ENCODE measurements around the gene ITPR1.

The ITPR1 gene

DNA sequence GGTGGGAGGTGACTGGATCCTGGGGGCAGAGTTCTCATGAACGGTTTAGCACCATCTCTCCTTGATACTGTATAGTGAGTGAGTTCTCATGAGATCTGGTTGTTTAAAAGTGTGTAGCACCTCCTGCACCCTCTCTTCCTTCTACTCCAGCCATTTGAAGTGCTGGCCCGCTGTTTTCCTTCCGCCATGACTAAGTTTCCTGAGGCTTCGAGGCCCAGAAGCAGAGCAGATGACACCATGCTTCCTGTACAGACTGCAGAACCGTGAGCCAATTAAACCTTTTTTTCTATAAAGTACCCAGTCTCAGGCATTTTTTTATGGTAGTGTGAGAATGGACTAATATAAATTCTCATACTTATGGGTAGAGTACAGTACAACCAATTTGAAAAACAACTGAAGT is 362.5 kb downstream of the ITPR1 start:
- peak; percentile 87 for DNase-seq (ENCODE audit: low spot score)

DNA sequence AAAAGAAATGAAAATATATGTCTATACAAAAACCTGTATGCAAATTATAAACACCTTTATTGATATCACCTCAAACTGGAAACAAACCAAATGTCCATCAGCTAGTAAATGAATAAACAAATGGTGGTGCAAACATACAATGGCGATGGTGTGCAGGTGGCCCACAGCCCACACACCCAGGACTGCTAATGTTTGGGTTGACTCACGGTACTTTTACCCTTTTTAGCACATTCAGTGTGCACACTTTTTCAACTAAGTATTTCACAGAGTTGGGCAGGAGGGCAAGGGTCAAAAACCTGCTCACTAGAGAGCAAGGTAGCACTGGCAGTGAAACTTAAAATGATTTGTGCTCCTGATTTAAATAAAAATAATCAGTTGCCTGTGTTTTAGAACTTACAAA is 363.0 kb downstream of the ITPR1 start:
- DNase-seq (ENCODE audit: low spot score) = no peak

DNA sequence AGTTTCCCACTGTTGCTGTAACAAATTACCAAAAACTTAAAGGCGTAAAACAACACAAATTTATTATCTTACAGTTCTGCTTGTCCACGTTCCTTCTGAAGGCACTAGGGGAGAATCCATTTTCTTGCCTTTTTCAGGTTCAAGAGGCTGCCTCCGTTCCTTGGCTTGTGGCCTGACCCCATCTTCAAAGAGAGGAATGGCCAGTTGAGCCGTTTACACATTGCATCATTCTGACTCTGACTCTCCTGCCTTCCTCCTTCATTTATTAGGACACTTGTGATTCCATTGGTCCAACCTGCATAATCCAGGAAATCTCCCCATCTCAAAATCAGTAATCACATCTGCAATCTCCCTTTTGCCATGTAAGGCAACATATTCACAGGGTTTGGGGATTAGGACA is 363.4 kb downstream of the ITPR1 start:
- DNase-seq (ENCODE audit: low spot score) = no peak

DNA sequence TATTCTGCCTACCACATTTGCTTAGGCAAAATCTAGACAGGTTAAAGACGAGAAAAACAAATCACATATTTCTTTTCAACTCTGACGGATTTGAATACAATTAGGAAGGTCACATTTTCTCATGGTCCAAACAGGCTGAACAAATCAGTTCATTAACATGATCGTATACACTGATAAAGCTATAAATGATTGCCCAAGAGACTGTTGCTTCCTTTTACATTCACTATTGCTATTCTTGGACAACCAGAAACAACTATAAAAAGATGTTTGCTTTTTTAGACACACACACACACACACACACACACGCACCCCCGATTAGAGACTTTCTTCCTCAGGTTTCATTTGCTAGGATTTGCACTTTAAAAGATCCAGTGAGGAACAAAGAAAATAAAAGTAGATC is 363.8 kb downstream of the ITPR1 start:
- DNase-seq (ENCODE audit: low spot score) = no peak

DNA sequence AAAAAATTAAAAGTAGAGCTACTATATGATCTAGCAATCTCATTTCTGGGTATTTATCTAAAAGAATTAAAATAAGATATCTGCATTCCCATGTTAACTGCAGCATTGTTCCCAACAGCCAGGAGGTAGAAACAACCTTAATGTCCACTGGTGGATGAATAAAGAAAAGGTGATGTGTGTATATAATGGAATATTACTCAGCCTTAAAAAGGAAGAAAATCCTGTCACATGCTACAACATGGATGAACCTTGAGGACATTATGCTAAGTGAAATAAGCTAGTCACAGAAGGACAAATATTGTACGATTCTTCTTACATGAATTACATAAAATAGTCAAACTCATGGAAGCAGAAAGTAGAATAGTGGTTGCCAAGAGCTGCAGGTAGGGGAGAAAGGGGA is 366.6 kb downstream of the ITPR1 start:
- no peak for DNase-seq (ENCODE audit: low spot score)

DNA sequence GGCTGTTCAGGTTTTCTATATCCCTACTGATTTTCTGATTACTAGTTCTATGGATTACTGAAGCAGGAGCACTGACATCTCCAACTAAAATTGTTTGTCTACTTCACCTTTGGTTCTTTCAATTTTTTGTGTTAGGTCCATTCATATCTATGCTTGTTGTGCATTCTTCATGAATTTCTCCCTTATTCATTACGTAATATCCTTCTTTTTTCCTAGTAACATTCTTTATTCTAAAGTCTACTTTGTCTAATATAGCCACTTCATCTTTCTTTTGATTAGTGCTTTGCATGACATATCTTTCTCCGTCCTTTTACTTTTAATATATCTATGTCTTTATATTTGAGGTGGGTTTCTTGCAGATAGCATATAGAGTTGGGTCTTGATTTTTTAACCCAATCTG is 369.8 kb downstream of the ITPR1 start:
- no peak for DNase-seq (ENCODE audit: low spot score)

DNA sequence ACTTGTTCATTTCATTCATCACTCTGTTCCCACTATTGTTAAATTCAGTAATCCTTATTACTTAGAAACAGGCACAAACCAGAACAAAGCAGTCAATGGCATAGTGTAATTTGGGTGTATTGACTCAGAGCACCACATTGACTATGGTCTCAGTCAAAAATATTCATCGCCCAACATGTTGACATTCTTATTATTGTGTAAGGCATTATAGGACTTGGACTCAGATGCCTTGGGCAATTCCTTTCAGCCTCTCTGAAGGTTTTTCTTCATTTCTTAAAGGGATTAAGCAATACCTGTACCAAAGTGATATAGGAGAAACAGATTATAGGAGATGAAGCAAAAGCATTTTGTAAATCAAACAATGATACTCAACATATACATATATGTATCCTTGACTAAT is 371.4 kb downstream of the ITPR1 start:
- DNase-seq (ENCODE audit: low spot score) = no peak

DNA sequence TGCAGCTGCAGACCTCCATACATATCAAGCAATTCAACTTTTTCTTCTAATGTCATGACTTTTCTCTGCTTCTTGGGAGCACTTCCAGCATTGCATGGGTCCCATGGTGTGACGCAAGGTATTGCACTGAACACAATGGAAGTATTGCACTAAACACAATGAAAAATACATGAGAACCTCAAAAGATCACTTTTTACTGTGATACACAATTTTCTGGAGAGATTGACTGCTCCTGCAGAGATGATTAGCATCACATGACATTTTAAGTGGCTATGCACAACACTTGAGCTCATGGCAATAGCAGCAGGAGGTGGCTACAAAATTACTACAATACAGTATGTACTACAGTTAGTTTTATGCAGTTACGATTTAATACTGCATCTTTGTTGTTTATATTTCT is 372.6 kb downstream of the ITPR1 start:
- no peak for DNase-seq (ENCODE audit: low spot score)

DNA sequence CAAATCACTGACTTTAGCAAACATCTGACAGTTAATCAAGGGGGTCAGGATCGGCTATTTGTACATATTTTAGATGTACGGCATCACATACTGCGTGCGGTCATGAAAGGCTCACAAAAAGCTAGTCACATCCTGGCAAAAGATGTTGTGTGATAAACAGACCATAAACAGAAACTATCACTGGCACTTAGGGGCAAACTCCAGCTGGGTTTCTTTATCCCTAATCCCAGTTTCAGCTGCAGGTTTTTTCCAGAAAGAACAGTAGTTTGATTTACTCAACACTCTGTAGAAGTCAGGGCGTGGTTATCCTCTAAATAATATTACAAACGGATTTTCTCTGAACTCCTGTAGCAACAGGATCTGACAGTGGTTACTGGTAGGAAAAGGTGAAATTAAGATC is 373.7 kb downstream of the ITPR1 start:
- DNase-seq (ENCODE audit: low spot score) = peak; percentile 72

DNA sequence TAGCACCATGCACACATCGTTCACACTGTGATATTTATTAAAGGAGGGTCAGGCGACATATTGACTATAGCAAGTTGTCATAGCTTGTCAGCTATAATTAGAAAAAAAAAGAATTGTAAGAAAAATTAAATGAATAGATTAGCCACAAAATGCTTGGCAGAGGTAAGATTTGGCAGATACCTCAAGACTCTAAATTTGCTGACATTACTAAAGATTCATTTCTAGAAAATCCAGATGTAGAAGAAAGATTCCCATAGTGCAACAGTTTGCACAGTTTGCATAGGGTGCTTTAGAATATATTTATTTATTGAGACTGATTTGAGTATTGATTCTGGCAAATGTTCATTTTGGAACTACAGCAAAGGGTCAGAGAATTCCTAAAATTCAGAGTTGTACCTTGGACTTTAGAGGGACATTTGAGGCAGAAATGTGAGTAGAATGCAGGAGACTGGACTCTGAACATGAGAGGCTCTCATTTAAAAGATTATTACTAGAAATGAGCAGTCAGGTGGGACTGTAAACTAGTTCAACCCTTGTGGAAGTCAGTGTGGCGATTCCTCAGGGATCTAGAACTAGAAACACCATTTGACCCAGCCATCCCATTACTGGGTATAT is 384.1 kb downstream of the ITPR1 start:
- no peak for DNase-seq (ENCODE audit: low spot score)

DNA sequence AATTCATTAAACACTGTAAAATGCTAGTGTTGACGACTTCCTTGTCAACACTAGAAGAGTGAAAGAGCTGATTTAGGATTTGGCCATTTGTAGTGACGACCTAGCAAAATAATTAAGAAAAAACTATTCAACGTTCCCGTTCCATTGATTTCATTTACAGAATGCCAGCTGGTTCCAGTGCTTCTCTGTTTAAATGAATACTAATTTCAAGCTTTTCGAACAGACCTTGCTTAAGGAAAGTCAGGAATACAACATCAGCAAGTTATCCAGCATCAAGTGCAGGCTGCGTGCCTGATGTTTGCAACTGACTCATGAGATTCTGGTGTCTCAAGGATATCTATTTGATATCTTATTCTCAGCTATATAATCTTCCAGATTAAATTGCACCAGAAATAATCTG is 387.7 kb downstream of the ITPR1 start:
- DNase-seq (ENCODE audit: low spot score) = no peak

DNA sequence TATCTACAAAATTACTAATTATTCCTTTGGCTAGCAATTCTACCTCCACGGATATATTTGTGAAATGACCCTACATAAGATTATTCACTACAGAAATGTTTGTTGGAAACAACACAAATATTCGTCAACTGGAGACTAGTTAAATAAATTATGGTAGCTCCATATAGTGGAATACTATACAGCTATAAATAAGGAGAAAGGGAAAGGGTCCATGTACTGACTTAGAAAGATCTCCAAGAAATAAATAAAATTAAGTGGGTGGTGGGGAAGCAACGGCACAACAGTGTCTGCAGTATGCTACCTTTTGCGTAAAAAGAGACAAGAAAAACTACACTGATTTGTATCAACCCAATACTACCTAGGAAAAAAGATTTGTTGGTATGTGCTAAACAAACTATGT is 389.4 kb downstream of the ITPR1 start:
- DNase-seq (ENCODE audit: low spot score) = no peak

DNA sequence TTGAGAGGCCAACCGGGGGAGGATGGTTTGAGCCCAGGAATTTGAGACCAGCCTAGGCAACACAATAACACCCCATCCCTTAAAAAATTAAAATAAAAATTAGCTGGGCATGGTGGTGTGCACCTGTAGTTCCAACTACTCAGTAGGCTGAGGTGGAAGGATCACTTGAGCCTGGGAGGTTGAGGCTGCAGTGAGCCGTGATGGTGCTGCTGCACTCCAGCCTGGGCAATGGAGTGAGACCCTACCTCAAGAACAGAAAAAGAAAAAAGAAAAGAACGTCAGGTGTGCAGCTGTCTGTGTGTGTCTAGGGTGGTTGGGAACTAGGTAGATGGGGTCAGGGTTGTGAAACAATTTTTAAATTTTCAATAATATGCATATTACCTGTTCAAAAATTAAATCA is 389.9 kb downstream of the ITPR1 start:
- DNase-seq (ENCODE audit: low spot score) = no peak

DNA sequence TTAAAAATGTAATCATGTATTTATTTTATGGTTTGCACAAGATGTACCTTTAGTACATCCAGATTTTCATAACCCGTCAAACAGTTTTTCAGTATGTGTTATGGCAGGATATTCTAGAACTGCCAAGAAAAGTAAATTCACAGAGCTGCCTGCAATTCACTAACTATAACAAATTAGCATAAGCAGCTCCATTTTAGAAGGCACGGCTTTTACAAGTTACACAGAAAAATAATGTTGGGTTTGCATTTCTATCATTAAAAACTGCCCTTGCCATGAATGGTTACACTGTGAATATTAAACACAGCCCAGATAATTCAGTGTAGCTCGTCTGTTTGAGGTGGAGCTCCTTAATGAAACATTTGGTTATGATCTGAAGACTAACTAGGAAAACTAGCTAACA is 391.7 kb downstream of the ITPR1 start:
- DNase-seq (ENCODE audit: low spot score) = no peak

DNA sequence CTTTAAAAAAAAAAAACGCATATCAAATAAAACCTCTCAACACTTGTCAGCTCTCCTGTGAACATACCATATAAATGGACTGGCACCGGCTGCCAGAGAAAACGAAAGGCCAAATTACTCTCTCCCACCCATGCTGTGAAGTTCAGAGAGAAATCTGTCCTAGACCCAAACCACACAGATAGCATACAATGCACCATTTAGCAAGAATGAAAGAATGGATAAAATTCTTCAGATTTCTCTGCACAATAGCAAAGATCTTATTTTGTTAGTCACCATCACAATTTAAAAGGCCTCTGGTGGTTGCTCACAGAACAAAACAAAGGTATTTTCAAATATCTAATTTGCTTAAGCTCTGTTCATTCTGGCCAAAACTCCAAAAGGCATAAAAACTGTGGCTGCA is 392.2 kb downstream of the ITPR1 start:
- DNase-seq (ENCODE audit: low spot score) = no peak

DNA sequence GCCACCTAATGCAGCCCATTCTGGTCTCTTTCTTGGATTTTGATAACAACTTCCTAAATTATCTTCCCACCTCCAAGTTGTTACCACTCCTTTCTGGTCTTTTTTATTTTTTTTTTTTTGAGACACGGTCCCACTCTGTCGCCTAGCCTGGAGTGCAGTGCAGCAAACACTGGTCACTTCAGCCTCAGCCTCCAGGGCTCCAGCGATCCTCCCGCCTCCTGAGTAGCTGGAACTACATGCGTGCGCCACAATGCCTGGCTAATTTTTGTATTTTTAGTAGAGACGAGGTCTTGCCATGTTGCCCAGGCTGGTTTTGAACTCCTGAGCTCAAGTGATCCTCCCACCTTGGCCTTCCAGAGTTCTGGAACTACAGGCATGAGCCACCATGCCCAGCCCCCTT is 393.3 kb downstream of the ITPR1 start:
- no peak for DNase-seq (ENCODE audit: low spot score)

DNA sequence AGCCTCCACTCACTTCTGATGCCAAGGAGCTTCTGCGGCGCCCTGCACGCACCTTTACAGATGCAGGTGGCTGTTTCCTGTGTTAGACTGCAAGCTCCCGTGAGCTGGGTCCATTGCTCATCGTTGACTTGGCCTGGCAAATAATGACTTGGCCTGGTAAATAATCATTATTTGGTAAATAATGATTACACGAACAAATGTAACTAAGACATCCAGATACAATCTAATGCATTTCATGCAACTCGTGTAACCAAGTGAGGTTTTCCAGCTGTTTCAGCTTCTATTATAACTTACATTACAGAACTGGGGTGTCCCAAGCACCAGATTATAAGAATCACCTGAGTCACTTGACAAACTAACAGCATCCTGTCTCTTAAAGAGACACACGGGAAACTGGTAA is 394.0 kb downstream of the ITPR1 start:
- no peak for DNase-seq (ENCODE audit: low spot score)

DNA sequence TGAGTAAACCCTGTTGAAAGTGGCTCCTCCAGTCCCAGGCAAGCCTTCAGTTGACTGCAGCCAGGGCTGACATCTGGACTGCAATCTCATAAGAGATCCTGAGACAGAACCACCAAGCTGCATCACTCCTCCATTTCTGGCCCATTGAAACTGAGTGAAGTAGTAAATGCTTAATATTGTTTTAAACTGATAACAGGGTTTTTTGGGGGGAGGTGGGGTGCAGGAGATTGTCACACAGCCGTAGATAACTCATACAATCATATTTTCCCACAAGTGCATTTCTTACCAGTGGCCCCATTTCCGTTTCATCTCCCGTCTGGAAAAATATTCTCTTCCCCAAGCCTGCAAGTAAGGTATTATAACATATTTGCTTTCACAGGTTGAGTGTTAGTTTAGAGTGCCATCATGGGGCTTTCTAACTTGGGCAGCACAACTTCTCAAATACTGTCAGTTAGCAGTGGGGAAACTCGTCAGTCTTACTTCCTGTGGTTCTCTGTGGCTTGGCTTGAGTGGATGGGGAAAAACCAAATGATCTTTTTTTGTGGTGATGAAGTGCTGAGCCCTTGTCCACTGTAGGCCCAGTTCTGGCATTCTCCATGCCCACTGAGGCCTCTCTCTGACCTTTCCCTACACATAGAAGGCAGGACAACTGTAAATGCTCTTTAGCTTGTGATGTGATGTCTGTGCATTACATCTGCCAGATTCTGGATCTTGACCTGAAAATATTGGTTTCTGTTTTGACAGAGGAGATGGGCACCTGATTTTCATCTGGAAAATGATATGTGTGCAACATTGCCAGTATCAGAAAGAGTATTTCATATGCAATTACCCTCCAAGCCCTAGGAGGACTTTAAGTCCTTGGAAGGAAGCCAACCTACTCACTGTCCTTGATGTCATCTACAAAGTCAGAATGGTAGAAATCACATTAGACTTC is 396.0 kb downstream of the ITPR1 start:
- DNase-seq (ENCODE audit: low spot score) = no peak

DNA sequence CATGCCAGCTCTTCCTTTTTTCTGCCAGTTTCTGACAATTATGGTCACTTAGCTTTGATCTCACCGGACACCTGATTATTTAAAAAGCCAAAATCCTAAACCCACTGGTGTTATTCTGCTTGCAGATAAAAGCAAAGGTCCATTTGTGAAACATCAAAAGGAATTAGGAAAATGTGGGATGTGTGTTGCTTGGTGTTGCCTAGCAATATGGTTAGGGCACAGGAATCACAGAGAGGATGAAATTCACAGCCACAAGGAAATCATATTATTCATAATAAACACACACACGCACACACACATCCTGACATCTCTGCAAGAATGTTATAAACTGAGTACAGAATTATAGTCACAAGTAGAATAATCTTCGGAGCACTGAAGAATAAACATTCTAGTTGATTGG is 396.7 kb downstream of the ITPR1 start:
- no peak for DNase-seq (ENCODE audit: low spot score)

DNA sequence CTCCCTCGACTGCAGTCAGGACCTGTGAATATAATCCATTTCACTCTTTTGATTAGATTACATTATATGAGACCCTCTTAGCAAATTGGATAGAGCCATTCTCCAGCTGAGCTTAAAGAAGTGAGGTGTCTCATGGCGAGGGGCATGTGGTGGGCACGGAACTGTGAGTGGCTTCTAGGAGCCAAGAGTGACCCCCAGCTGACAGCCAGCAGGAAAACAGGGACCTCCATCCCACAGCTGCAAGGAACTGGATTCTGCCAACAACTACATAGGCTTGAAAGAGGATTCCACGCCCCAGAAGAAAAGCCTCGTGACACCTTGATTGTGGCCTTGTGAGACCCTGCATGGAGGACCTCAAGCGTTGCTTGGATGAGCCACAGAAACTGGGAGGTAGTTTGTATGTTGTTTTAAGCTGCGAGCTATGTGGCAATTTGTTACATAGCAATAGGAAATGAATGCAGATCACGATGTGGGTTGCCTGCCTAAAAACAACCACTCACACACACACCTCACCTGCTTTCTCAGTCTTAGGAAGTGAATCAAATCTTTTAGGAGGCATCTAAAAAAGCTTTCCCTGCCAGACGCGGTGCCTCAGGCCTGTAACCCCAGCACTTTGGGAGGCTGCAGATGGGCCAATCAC is 401.9 kb downstream of the ITPR1 start:
- DNase-seq (ENCODE audit: low spot score) = no peak

DNA sequence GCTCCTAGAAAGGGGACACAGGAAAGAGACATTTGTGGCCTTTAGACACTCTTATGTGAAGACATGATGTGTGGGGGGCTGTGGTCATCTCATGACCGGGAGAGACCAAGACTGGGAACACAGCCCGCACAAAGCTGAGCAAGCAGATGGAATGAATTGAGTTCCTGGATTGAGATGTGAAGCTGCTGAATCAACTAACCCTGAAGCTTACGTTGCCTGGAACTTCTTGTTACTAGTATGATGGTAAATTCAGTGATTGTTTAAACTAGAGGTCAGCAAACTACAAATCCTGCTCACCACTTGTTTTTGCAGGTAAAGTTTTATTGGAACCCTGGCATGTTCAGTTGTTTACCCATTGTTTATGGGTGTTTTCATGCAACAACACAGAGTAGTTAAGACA is 402.7 kb downstream of the ITPR1 start:
- DNase-seq (ENCODE audit: low spot score) = no peak
